HG02678 (cell line): ENCODE data around the gene CDC37L1.
"Not testable (repeated sequence)": the region's sequence is repeated elsewhere in the genome, so short reads cannot be mapped to it uniquely, and the experiment has no call there.

Source experiments
- ATAC-seq: cut with Tn5 transposase; IDR thresholded peaks from one replicate; pipeline ENCODE4 v1.9.1; 2021; ENCODE audit warnings: mild to moderate bottlenecking, moderate library complexity; ENCODE audit not compliant: unreplicated experiment

The CDC37L1 gene

GRCh38 chr9:4746278-4747030, 67.1 kb downstream of the CDC37L1 start:
- no peak for ATAC-seq

- no peak for ATAC-seq
These were observed 69.2 kb downstream of the CDC37L1 start for GRCh38 chr9:4748612-4749011.

DNA sequence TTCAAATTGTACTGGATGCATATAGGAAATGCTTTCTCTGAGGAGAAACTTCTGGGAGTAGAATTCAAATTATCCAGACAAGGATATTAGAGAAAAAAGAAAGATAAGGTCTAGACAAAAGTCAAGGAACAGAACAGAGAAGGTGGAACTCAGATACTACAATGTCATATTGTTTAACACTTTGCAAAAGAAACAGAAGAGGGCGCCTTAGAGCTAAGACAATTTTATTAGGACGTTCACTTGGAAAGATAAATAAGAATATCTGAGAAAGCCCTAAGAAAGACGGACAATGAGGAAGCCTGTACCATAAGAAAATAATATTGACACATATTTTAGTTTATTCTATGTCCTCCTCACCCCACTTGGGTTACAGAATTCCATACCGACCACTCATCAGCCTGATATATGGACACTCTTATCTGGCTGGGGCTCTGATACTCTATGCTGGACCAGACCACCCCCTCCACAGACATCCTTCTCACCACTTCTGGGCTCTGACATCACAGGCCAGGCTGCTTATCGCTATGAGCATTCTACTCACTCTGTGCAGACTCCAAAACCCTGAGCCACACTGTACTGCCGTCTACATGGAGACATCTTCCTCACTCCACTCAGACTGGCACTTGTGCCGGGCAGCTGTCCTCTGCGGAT, 70.8 kb downstream of the CDC37L1 start:
- ATAC-seq = no peak

DNA sequence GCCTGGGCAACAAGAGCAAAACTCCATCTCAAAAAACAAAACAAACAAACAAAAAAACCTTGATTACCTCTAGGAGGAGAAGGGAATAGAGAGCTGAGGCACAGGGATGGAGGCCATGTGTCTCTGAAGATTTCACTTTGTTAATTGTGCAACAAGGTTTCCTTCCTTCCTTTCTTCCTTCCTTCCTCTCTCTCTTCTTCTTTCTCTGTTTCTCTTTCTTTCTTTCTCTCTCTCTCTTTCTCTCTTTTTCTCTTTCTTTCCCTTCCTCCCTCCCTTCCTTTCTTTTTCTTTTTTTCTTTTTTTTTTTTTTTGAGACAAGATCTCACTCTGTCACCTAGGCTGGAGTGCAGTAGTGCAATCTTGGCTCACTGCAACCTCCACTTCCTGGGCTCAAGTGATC, 75.2 kb downstream of the CDC37L1 start:
- ATAC-seq = not testable (repeated sequence)

DNA sequence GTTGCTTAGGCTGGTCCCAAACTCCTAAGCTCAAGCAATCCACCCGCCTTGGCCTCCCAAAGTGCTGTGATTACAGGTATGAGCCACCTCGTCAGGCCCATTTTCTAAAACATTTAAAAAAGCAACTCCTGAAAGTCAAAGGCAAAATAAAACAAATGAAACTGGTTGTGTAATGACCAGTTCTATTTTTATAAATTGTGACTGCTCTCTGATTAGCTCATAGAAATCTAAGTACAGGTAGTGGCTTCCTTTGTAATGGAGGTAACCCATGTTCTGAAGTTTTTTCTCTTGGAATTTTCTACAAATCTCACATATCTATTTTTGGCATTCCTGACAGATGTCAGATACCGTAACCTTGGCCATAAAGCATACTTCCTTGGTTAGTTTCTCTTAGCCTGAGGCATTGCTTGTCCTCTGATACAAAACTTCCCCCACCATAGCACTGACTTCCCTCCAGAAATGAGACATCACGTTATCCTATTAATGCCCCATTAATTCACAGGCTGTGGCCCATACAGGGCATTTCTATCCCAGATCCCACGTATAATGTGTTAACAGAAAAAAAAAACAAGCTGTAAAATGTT, 75.7 kb downstream of the CDC37L1 start:
- no peak for ATAC-seq

DNA sequence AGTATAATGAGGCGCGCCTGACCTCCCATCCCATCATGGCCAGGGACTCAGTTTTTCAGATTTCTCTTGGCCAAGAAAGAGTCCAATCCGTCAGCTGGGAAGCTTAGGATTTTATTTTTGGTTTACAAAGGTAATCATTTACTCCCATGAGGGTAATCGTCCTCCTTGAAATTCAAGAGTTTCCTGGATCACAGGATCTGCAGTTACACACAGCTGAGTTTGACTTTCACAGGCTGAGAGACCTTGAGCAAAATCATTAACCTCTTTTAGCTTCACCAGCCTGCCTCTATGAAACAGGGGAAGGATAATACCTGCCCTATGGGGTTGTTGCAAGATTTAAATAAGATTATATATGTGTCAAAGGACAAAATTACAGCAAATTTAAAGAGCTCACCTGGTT, 77.1 kb downstream of the CDC37L1 start:
- no peak for ATAC-seq
